NOMO-1 (cell line): Measurements from ENCODE around the gene KCNN1.
"Not testable (repeated sequence)": the region's sequence is repeated elsewhere in the genome, so short reads cannot be mapped to it uniquely, and the experiment has no call there.

Experiments used
- DNase-seq, 2 experiments: peaks; one replicate each; lab custom pipeline; 2025; ENCODE audit not compliant: unreplicated experiment in 2 of 2; lab: John Stamatoyannopoulos, UW

Gene KCNN1

DNA sequence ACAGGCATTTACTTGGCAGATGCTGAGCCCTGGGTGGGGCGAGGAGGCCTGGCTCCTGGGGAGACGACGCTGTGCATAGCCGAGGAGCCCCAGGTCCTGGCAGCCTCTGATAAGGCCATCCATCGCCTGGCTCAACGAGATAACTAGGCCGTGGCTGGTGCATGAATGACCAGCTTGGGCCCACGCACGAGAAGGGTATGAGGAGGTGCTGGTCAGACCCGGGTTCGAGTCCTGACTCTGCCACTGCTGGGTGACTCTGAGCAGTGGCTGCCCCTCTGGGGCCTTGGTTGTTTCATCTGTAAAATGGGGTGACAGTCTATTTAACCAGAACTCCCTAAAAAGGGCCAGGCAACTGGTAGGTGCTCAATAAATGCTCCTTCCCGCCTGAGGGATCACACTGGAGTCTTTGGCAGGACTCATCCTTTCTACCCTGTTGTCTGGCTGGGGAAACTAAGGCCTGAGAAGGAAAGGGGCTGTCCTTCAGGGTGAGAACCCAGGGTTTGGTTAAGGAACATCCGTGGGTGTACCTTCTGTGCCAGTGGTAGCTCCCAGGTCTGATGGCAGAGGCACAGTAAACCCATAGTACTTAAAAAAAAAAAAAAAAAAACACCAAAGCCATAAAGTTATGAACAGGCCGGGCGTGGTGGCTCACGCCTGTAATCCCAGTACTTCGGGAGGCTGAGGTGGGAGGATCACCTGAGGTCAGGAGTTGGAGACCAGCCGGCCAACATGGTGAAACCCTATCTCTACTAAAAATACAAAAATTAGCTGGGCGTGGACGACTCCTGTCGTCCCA, 33.0 kb downstream of the KCNN1 start:
- no peak for DNase-seq

DNA sequence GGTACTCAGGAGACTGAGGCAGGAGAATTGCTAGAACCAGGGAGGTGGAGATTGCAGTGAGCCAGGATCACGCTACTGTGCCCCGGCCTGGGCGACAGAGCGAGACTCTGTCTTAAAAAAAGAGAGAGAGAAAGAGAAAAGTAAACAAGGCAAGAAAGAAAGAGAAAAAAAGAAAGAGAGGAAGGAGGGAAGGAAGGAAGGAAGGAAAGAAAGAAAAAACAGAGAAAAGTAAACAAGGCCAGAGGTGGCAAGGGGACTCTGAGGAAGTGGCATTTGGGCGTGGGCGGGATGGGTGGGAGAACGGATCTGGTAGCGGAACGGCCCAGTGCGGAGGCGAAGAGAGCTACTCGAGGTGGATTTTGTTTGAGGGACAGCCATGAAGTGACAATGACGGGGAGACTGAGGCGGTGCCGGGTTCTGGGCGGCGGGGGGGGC, 33.6 kb downstream of the KCNN1 start:
- no peak for DNase-seq

DNA sequence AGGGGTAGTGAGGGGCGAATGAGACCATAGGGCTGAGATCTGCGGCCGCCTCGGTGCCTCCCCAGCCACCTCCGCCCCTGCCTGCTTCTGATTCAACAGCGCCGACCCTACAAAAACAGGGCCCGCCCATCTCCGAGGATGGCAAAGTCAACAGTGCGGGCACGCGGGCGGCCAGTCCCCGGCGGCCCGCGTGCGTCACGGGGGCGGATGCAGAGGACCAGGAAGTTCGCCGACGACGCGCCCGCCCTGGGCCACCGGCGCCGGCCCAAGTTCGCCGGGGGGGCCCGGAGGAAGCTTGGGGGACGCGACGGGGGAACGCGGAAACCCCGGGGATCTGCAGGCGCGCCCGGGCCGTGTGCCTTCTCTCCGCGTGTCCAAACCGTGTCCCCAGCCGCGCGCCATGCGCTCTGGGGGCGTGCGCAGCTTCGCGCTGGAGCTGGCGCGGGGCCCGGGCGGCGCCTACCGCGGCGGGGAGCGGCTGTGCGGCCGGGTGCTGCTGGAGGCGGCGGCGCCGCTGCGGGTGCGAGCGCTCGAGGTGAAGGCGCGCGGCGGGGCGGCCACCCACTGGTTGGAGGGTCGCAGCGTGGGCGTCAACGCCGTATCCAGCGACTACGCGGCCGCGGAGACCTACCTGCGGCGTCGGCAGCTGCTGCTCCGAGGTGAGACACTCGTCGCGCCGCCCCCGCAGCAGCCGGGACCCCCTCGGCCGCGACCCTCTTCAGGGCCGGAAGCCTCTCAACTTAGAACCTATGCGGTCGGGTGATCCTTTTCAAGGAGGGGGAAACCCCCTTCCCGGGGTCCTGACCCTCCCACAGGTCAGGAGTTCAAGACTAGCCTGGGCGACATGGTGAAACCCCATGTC, 34.2 kb downstream of the KCNN1 start:
- DNase-seq = peak; percentile 89 to 92

DNA sequence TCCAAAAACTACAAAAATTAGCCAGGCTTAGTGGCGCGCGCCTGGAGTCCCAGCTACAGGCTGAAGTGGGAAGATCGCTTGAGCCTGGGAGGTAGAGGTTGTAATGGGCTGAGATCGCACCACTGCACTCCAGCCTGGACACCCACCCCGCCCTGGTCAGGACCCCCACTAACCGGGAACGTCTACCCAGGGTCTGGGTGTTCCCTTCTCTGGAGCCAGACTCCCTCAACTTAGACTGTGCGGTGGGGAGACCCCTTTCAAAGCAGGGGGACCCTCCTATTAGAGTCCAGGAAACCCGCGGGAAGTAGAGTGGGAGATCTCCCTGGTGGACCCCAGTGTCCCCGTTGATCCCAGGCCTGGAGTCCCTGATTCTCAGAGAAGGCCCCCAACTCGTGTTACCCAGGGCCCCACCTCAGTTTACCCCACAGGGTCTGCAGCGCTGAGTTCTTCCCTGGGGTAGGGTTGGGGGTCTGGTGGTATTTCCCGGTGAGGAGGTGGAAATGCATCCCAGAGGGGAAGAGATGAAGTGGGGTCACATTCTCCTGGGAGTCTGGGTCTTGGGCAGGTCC, 35.0 kb downstream of the KCNN1 start:
- peak; percentile 24 to 61 for DNase-seq

DNA sequence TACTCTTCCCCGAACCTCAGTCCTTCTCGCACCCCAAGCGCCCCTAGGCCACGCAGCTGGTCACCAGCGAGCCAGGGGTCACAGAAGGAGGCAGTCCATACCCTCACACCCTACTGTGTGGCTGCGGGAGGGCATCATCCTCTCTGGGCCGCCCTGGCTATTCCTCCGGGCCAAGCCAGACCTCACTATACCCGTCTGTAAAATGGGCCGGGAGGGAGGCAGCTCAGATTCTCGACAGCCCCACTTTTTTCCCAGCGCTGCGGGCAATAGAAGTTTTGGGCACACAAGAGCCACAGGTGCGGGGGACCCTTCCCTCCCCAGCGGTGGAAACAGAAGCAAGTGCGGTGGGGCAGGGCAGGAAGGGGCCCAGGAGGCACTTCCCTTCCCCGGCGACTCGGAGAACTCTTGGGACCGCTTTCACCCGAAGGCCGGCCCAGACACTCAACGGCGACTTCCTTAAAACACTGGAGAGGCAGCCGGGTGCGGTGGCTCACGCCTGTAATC, 35.5 kb downstream of the KCNN1 start:
- peak; percentile 49 to 64 for DNase-seq

DNA sequence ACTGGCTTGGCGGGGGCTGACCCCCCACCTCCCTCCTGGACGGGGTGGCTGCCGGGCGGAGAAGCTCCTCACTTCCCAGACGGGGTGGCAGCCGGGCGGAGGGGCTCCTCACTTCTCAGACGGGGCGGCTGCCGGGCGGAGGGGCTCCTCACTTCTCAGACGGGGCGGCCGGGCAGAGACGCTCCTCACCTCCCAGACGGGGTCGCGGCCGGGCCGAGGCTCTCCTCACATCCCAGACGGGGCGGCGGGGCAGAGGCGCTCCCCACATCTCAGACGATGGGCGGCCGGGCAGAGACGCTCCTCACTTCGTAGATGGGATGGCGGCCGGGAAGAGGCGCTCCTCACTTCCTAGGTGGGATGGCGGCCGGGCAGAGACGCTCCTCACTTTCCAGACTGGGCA, 38.8 kb downstream of the KCNN1 start:
- not testable (repeated sequence) for DNase-seq

DNA sequence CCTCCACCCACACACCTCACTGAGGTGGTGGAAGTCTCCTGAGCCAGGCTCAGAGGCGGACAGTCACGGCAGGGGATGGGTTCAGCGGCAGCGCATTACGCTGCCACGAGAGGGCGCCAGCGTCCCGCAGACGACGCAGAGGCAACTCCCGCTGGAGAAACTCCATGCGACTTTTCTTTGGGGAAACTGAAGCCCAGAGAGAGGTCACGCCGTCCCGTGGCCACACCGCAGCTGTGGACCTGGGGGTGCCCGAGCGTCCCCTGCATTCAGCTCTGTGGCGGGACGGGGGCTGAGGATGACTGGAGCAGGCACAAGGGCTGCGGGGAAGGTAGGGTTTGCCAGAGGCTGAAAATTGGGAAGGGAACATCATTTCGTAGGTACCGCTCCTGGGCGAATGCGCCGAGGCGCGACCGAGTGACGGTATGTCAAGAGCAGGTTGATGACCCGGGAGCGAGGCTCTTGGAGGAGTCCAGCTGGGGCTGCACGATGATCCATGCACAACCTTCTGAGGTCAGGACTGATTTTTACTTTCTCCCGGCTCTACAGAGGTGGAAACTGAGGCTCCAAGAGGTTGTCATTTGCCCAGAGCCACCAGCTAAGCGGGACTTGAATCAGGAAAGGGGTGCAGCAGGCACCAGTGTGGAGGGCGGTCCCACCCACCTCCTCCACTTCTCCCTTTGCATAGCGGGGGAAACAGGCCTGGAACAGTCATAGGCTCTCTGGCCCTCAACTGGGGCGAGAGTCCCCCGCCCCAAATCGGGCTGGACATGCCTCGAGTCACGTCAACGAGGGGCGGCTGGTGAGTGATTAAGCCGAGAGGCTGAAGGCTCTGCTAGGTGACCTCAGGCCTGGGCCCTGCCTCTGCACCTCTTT, 40.4 kb downstream of the KCNN1 start:
- peak; percentile 58 to 73 for DNase-seq

DNA sequence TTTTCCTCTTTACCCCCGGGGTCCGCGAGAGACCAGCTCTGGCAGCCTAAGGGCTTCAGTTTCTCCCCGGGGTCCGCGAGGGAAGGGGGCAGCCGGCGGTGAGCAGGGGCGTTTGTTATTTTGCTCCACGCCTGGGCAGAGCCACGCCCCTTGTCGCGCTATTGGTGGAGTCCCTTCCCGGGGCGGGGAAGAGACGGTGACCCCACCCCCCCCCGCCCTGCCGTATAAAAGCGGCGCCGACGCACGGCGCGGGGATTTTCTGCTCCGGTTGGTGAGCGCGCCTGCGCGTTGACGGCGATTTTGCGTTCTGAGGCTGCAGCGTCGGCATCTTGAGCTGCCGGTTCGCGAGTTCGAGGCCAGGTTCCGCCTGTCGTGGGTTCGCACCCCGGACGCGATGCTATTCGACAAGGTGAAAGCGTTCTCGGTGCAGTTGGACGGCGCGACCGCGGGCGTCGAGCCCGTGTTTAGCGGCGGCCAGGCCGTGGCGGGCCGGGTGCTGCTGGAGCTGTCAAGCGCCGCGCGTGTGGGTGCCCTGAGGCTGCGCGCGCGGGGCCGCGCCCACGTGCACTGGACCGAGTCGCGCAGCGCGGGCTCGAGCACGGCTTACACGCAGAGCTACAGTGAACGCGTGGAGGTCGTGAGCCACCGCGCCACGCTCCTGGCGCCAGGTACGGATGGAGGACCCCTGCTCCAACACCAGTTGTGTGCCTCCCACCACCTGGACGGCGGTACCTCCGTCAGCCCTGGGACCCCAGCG, 41.2 kb downstream of the KCNN1 start, which contains the start of gene ARRDC2:
TSS of gene ARRDC2 (plus strand) at position 254 of the 757 bp plus-strand sequence. CDS start at position 395, 141 bp downstream.
- no peak for DNase-seq

DNA sequence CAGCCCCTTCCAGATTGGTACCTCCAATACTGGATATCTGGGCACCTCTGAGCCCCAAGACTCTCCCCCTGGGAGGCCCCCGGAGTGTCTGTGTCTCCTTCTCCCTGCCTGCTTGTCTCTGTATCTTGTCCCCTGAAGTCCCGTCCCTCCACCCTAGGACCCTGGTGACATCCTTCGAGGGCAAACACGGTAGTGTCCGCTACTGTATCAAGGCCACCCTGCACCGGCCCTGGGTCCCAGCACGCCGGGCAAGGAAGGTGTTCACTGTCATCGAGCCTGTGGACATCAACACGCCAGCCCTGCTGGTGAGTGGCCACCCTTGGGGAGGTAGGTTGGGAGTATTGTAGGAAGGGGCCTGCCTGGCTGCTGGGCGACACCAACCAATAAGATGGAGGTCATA, 41.9 kb downstream of the KCNN1 start:
- DNase-seq = no peak

DNA sequence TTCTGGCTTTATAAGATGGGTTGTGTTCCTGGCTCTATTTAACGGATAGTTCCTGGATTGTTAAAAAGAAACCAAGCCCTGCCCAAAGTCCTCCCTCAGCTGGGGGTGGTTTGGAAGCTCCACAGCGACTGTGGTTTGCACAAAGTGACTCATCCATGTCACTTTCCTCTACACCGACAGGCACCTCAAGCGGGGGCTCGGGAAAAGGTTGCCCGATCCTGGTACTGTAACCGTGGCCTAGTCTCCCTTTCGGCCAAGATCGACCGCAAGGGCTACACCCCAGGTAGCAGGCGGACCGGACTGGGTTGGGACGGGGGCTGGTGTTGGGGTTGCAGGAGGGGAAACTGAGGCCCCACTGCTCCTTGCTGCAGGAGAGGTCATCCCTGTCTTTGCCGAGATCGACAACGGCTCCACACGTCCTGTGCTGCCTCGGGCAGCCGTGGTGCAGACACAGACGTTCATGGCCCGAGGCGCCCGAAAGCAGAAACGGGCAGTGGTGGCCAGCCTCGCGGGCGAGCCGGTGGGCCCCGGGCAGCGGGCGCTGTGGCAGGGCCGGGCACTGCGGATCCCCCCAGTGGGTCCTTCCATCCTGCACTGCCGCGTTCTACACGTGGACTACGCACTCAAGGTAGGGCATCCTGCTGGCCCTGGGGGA, 42.6 kb downstream of the KCNN1 start:
- DNase-seq = no peak

DNA sequence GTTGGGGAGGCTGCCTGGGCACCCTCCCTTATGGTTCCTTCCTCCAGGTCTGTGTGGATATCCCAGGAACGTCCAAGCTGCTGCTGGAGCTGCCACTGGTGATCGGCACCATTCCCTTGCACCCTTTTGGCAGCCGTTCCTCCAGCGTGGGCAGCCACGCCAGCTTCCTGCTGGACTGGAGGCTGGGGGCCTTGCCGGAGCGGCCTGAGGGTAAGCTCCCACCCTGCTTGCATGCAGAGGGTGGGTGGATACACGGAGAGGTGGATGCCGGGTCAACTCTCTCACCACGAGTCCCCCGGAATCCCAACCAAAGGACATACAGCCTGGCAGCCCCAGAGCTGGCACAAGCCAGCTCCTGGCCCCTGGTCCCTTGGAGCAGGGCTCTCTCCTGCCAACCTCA, 43.2 kb downstream of the KCNN1 start:
- DNase-seq = no peak

DNA sequence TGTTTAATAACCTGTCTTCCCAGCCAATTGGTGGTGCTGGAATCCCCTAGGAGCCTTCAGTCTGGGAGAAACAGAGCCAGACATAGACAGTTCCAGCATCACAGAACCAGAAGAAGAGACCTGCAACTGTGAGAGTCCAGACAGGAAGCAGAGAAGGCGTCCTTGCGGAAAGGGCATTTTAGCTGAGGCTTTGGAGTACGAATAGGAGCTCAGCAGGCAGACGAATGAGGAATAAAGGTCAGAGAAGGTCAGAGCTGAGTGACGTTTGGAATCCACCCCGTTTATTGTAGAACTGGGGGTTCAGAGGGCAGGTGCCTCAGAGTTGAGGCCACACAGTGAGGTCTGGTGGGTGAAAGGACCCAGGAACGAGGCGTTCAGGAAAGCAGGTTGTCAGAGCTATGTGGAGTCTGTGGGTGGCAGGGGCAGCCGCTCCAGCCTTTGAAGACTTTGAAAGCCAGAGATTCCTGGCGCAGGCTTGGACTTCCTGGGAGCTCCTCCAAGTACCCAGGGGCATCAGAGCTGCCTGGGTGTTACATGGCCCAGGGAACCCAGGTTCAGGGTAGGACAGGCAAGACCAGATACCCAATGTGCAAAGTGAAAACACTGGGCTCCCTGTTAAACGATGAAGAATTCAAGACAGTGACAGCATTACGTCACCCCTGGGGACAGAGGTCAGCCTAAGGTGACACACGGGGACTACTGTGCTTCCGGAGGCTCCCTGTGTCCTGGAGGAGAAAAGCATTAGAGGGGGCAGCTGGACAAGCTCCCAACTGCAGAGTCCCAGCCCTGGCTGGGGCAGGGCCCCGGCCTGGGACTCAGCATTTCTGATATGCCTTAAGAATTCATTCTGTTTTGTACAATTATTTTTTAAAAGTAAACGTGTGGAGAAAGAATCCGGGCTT, 46.6 kb downstream of the KCNN1 start:
- no peak for DNase-seq

DNA sequence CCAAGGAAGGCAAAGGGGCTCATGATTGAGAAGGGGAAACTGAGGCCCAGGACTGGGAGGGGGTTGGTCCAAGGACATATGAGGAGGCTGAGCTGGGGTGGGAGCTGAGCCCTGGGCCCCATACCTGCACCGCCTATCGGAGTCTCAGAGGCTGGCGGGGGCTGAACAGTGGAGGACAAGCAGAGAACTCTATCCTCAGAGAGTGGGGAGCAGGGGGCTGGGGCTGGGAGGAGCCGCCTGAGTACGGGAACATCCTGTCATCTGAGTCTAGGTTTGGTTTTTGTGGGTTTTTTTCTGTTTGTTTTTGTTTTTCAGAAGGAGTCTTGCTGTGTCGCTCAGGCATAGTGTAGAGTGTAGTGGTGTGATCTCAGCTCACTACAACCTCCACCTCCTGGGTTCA, 47.3 kb downstream of the KCNN1 start:
- no peak for DNase-seq

DNA sequence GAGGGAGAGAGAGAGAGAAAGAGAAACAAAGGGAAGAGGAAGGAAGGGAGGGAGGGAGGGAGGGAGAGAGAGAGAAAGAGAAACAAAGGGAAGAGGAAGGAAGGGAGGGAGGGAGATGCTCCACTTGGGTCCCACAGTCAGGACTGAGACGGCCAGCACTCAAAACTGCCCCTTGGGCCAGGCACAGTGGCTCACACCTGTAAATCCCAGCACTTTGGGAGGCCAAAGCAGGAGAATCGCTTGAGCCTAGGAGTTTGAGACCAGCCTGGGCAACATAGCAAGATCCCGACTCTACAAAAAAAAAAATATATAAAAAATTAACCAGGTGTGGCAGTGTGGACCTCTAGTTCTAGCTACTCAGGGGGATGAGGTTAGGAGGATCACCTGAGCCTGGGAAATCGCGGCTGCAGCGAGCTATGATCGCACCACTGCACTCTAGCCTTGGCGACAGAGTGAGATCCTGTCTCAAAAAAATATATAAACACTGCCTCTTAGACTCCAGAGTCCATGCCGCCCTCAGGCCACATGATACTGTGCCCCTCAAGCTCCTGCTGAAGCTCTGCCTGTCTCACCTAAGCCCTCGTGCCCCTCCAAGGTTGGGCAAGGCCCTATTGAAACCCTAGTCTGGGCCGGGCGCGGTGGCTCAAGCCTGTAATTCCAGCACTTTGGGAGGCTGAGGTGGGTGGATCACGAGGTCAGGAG, 49.5 kb downstream of the KCNN1 start:
- DNase-seq = no peak

DNA sequence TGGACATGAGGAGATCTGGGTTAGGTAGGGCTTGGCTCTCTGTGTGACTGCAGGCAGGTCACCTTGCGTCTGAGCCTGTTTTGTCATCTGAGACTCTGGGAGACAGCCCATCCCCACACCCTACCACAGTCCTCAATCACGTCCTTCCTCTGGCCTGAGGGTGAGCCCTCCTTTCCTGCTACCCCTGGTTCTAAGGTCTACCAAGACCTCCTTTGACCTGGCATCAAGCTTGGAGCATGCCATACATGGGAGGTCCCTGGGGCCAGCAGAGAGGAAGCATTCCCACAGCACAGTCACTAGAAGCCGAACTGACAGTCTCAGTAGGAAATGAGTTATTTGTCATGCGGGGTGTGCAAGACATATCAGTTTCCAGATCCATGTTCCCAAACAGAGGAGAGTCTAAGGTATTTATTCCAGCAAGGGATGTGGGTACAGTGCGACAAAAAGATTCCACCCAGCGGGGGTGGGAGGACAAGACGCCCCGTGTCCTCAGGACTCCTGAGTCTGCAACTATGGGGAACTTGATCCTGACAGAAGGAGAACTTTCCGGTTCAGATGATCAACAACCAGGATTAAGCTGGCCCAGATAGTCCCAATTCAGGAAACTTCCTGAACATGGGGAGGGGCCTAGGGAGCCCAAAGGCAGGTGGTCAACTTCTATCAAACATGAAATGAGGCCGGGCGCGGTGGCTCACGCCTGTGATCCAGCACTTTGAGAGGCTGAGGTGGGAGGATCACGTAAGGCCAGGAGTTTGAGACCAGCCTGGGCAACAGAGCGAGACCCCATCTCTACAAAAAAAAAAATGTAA, 50.6 kb downstream of the KCNN1 start:
- DNase-seq = no peak

DNA sequence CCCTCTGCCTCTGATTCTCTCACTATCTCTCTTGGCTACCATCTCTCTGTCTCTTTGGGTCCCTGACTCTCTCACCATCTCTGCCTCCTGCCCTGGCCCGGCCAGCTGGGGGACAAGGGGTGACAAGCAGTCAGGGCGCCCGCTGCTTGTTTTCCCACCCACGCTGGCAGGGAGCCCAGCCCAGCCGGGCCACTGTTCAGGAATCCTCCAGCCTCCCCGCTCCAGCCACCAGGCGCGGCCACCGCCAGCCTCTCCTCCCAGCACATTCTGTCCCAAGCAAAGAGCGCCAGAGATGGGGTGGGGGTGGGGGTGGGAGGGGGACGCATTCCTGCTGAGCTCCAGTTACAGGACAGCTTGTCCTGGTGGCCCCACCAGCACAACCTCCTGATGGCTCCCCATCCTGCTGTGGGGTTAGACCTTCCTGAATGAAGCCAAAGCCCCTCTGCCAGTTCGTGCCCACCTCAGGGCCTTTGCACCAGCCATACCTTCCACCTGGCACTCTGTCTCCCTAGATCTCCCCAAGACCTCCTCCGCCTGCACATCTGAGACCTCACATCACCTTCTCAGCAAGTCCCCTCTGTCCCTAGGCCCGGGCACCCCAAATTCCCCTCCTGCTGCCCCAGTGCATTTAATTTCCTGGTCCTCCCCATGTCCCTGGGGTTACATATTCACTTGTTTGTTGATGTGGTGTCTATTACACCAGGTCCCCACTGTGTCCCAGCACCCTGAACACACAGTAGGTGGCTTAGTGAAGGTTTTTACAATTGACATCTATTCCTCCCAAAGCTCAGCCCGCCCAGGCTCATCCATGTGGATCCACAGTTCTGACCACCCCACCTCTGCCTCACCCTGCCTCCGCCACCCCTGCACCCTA, 53.5 kb downstream of the KCNN1 start:
- DNase-seq = no peak
